Gastroesophageal sphincter (tissue), 3 donors: ENCODE measurements around the gene BDP1.

Experiments used
- CTCF ChIP-seq, 4 experiments: fragments of 200-600 bp in 2 of 4; fragments of 450-650 bp in 2 of 4; sonication (generic) in 1 of 4; IDR thresholded peaks; one replicate each; pipeline ENCODE4 v1.5.1; 2017 to 2019; ENCODE audit warnings: antibody characterized with exemption in 4 of 4, mild to moderate bottlenecking in 2 of 4, moderate library complexity in 2 of 4
- POLR2A ChIP-seq, 2 donors: fragments of 450-650 bp; IDR thresholded peaks; one replicate each; pipeline ENCODE4 v1.6.1; 2017; ENCODE audit warnings: antibody characterized with exemption in 2 of 2, mild to moderate bottlenecking in 2 of 2, moderate library complexity in 1 of 2
- POLR2AphosphoS5 ChIP-seq: sonication (generic); formaldehyde crosslinking; IDR thresholded peaks from one replicate; pipeline ENCODE4 v1.6.1; 2017; ENCODE audit warnings: antibody characterized with exemption

- TF ChIP-seq POLR2AphosphoS5 (no peak), CTCF (IDR thresholded peaks at IDR 0.05) (no peak), POLR2A (IDR thresholded peaks at IDR 0.05) (no peak)
Observed at GRCh38 chr5:71533615-71534014, 78.2 kb downstream of the BDP1 start.
